Measurements from ENCODE around the gene SARS1.
A peak's percentile ranks its signal among the peaks of the same experiment; 100 is the strongest.
"Not testable (repeated sequence)": the region's sequence is repeated elsewhere in the genome, so short reads cannot be mapped to it uniquely, and the experiment has no call there.

The SARS1 gene

GRCh38 chr1:109213824-109214693 is at the start of gene SARS1:
Gene SARS1 (plus strand): TSS chr1:109213918. CDS start chr1:109213993, 75 bp downstream.
- peak; percentile 78 to 87 for DNase-seq

GRCh38 chr1:109164538-109164937 is 49.2 kb upstream of the SARS1 start:
- DNase-seq, result no peak

GRCh38 chr1:109167001-109167506 is 46.7 kb upstream of the SARS1 start:
- DNase-seq, result peak in 1 of 2 donors; percentile 15

GRCh38 chr1:109170035-109170764 is 43.5 kb upstream of the SARS1 start:
- peak in 1 of 2 donors; percentile 27 for DNase-seq

- DNase-seq, result no peak
These were observed 42.1 kb upstream of the SARS1 start for GRCh38 chr1:109171646-109172045.

- DNase-seq, result not testable (repeated sequence)
These were observed 37.4 kb upstream of the SARS1 start for GRCh38 chr1:109176349-109176748.

- not testable (repeated sequence) for DNase-seq
These were observed 33.0 kb upstream of the SARS1 start for GRCh38 chr1:109180715-109181084.

GRCh38 chr1:109181085-109181806 is 32.5 kb upstream of the SARS1 start:
- no peak for DNase-seq

GRCh38 chr1:109181807-109182163 is 31.9 kb upstream of the SARS1 start:
- DNase-seq, result no peak

- DNase-seq, result no peak
These were observed 30.5 kb upstream of the SARS1 start for GRCh38 chr1:109183058-109183738.

- peak; percentile 65 to 87 for DNase-seq
These were observed 29.0 kb upstream of the SARS1 start for GRCh38 chr1:109184687-109185086.

- DNase-seq, result no peak
These were observed 28.4 kb upstream of the SARS1 start for GRCh38 chr1:109185357-109185756.

- no peak for DNase-seq
These were observed 27.6 kb upstream of the SARS1 start for GRCh38 chr1:109185990-109186732.

- no peak for DNase-seq
These were observed 27.0 kb upstream of the SARS1 start for GRCh38 chr1:109186733-109187086.

GRCh38 chr1:109187127-109187526 is 26.6 kb upstream of the SARS1 start:
- DNase-seq, result no peak

GRCh38 chr1:109188200-109188599 is 25.5 kb upstream of the SARS1 start:
- DNase-seq, result no peak

GRCh38 chr1:109188781-109189180 is 24.9 kb upstream of the SARS1 start:
- DNase-seq, result no peak

GRCh38 chr1:109190189-109190588 is 23.5 kb upstream of the SARS1 start:
- DNase-seq, result no peak

GRCh38 chr1:109191377-109191776 is 22.3 kb upstream of the SARS1 start:
- no peak for DNase-seq

GRCh38 chr1:109191891-109192290 is 21.8 kb upstream of the SARS1 start:
- DNase-seq, result no peak

- no peak for DNase-seq
These were observed 21.3 kb upstream of the SARS1 start for GRCh38 chr1:109192433-109192832.
